GM10266 (cell line): ENCODE results near the gene KLHDC3.
"Not testable (repeated sequence)": the region's sequence is repeated elsewhere in the genome, so short reads cannot be mapped to it uniquely, and the experiment has no call there.

ENCODE experiments used
- DNase-seq: peaks from one replicate; pipeline ENCODE4 v3.0.0; 2012; ENCODE audit errors: extremely low spot score
- TF ChIP-seq, protein P1 (sequence below): IDR thresholded peaks from 2 replicates; pipeline ENCODE4 v1.5.1; 2012; ENCODE audit warnings: mild to moderate bottlenecking, low read depth; ENCODE audit not compliant: control insufficient read depth, insufficient read depth; ENCODE audit errors: missing control alignments

Gene KLHDC3

DNA sequence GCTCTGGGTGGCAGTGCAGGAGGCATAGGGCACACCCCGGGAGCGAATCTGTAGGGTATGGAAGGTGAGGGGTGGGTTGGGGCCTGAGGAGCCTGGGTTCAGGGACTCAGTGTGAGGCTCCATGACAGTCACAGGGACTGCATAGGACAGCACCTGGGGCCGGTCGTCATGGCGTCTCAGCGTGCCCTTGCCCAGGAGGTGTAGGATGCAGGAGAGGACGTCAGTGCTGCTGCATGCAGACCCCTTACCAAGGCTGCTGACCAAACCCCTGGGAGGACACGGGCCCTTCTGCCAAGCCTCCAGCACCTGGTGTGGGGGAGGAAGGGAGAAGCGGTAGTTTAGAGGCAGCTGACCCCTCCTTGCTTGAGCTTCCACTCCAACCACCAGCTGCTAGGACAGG lies 23.7 kb downstream of the KLHDC3 start:
- no peak for DNase-seq
- TF ChIP-seq, protein P1, sequence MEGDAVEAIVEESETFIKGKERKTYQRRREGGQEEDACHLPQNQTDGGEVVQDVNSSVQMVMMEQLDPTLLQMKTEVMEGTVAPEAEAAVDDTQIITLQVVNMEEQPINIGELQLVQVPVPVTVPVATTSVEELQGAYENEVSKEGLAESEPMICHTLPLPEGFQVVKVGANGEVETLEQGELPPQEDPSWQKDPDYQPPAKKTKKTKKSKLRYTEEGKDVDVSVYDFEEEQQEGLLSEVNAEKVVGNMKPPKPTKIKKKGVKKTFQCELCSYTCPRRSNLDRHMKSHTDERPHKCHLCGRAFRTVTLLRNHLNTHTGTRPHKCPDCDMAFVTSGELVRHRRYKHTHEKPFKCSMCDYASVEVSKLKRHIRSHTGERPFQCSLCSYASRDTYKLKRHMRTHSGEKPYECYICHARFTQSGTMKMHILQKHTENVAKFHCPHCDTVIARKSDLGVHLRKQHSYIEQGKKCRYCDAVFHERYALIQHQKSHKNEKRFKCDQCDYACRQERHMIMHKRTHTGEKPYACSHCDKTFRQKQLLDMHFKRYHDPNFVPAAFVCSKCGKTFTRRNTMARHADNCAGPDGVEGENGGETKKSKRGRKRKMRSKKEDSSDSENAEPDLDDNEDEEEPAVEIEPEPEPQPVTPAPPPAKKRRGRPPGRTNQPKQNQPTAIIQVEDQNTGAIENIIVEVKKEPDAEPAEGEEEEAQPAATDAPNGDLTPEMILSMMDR, result no peak

DNA sequence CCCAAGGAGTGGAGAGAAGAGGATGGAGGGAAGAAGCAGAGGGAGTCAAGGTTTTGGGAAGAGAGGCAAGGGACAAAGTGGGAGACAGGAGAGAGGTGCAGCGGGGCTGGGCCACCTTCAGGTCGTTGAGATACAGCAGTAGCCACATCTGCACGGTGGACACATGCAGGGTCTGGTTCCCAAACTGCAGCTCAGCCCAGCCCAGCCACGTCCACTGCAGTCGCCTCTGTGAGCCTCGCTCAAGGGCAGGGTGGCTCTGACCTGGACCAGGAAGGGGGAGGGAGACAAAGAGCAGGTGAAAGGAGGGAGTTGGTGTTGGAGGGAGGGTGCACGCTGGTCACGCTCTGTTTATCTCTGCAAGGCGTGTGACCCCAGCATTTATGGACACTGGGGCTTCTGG lies 24.7 kb downstream of the KLHDC3 start:
- TF ChIP-seq, protein P1, result no peak
- no peak for DNase-seq

DNA sequence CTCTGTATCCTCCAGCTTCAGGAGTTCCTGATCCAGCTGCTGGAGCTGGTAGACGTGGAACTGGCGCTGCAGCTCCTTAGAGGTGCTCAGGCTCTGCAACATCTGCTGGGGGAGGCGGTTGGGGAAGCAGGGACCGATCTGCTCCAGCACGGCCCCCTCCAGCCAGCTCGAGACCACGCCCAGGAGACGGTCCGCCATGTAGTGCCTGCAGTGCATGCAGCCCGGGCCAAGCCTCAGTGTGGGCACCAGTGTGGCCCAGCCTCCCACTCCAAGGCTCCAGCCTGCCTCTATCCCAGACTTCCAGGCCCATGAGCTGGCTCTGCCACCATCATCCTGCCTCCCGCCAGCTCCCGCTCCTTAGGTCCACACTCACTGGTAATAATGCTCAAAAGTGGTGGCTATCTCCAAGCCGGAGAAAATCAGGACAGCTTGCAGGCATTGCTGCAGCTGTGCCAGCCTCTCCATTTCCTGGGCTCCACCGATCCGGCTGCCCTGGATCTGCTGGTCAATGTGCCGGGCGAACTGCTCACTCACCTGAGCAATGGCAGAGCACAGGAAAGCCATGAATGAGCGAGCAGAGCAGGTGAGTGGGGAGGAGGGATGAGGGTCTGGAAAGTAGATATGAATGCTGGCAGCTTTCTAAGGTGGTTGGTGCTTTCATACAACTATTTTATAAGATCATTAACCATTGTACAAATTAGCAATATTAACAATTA lies 26.7 kb downstream of the KLHDC3 start:
- DNase-seq, result no peak
- TF ChIP-seq, protein P1, result no peak

DNA sequence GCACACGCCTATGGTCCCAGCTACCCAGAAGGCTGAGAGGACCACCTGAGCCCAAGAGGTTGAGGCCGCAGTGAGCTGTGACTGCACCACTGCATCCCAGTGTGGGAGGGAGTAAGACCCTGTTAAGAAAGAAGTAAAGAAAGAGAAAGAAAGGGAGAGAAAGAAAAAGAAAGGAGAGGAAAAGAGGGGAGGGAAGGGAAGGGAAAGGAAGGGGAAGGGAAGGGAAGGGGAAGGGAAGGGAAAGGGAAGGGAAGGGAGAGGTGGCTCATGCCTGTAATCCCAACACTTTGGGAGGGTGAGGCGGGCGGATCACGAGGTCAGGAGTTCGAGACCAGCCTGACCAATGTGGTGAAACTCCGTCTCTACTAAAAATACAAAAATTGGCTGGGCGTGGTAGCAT lies 27.4 kb downstream of the KLHDC3 start:
- DNase-seq, result not testable (repeated sequence)

DNA sequence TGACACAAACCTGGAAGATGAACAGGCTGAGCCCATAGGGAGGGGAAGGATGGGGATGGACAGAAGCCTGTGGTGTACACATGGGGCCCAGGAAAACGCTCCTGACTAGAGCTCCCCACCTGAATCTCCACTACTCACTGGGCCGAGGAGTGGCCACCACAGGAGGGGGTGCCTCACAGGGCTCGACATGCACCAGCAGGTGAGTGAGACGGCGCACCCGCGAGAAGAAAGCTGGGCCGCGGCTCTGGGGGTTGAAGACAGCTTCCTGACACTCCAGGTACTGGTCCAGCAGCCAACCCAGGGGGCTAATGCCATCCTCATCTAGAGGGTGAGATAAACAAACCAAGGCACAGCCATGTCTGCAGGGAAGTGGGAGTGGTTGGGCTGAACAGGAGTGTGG lies 29.3 kb downstream of the KLHDC3 start:
- no peak for DNase-seq
- TF ChIP-seq, protein P1, result no peak

DNA sequence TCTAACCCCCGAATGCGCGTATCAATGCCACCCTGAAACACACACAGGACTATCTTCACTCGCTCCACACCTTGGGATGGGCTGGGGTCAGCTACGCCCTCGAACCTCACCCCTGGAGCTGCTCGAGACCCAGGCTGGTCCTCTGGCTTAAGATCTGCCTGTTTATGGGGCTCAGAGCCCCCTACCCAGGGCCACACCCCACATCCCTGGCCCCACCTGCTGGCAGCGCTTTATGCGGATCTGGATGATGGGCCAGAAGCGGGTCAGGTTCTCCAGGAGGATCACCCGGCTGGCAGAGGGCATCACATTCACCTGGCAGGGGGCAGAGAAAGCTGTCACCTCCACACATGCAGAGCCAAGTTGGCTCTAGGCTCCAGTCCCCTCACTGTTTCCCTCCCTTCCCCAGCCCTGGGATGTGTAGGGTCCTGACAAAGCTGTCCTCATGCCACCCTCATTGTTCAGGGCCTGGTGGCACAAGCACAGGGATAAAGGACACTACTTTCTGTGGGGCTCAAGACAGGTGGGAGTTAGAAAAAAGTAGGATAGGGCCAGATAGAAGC lies 31.4 kb downstream of the KLHDC3 start:
- no peak for DNase-seq
- TF ChIP-seq, protein P1, result no peak

DNA sequence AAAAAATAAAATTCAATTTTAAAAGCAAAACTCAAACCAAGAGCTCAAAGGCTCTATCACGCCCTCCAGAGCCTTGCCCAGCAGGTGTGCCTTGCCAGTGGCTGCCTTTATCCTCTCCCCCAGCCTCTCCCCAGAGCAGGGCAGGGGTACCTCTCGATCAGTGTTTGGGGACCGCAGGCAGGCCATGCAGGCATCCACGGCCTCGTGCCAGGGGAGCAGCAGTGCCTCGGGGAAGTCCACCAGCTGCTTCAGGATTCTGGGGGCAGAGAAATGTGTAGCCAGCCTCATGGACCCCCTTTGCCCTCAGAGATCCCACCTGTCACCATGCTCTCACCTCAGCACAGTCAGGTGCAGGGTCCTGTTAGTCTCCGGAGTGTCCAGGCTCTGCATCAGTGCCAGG lies 33.9 kb downstream of the KLHDC3 start:
- DNase-seq, result no peak
- TF ChIP-seq, protein P1, result no peak
